ENCODE results near the gene UNC80. TPM values are rescaled to one million over a fixed set of nuclear protein-coding genes. Genes with fewer than 3 reads are reported as not detected.

Gene UNC80
- total RNA-seq, 2 donors from 2014 or later: not detected

- Mint-ChIP-seq H3K4me3 (no peak overlapping the region), H3K9me3 (no peaks in the 10 kb centered on the region)
These were observed 199.1 kb downstream of the UNC80 start for GRCh38 chr2:209970711-209971110.

GRCh38 chr2:209973328-209973727 lies 201.7 kb downstream of the UNC80 start:
- no peak overlapping the region for H3K27ac Mint-ChIP-seq
- DNase-seq (no peak), ATAC-seq (replicated peaks in 1 of 2) (no peak)
- H3K27me3 Mint-ChIP-seq (ENCODE audit: low read depth): peaks cover 5% of the 10 kb centered on the region
- no peaks in the 10 kb centered on the region for H3K36me3 Mint-ChIP-seq (ENCODE audit: insufficient read depth in 2 of 2)
- H3K9me3 Mint-ChIP-seq: no peaks in the 10 kb centered on the region
- H3K4me1 Mint-ChIP-seq (ENCODE audit: low read depth): no peaks in the 10 kb centered on the region
- H3K4me3 Mint-ChIP-seq: no peak overlapping the region

More at GRCh38 chr2:209970711-209971110, 199.1 kb downstream of the UNC80 start:
- Mint-ChIP-seq H3K27ac (no peak overlapping the region), H3K27me3 (ENCODE audit: low read depth) (peaks cover 5% of the 10 kb centered on the region), H3K4me1 (ENCODE audit: low read depth) (no peaks in the 10 kb centered on the region), H3K36me3 (ENCODE audit: insufficient read depth in 2 of 2) (no peaks in the 10 kb centered on the region)
- DNase-seq (no peak), ATAC-seq (replicated peaks in 1 of 2) (no peak)

DNA sequence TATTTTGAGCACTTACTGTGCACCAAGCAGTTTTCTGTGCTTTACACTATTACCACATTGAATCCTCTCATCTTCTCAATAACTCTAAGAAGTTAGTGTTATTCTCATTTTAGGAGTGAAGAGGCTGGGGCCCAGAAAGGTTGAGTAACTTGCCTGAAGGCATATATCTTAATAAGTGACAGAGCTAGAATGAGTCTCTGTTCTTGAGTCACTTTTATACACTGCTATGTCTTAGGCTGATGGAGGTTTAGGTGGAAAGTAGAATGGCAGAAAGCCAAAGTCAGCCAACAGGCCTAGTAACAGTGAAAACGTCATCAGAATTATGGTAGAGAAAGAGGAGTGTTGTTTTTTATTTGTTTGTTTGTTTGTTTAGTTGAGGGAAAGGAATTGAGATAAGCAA lies 202.9 kb downstream of the UNC80 start:
- Mint-ChIP-seq H3K4me3 (no peak overlapping the region), H3K4me1 (ENCODE audit: low read depth) (no peaks in the 10 kb centered on the region), H3K9me3 (no peaks in the 10 kb centered on the region), H3K27ac (no peak overlapping the region), H3K36me3 (ENCODE audit: insufficient read depth in 2 of 2) (no peaks in the 10 kb centered on the region), H3K27me3 (ENCODE audit: low read depth) (peaks cover 5% of the 10 kb centered on the region)
- no peak for DNase-seq
- peak in 1 of 2 donors; percentile 38 for ATAC-seq (replicated peaks in 1 of 2)

DNA sequence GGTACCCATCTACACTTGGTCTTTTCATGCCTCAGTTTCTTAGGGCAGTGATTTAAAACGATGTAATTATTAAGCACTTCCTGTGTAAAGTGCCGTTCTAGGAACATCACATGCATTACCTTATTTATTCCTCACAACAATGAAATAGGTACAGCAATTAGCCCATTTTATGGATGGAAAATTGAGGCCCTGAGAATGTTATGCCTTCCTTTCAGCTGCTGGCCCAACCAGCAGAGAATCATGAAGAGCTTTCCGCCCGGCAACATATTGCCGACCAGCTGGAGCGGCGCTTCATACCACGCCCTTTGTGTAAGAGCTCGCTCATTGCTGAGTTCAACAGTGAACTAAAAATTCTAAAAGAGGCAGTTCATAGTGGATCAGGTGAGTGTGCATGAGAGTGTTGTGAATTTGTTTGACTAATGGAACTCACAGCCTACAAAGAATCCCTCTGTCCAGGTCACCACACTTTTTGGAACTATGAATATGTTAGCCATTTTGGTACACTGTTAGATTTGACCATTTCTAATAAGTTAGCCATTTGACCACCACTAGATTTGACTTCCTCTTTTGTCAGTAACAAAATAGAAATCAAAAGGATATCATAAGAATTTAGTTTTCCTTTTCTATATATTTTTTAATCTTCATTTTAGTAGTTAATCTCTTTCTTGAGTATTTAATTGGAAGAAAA lies 205.2 kb downstream of the UNC80 start:
- Mint-ChIP-seq H3K4me3 (no peak overlapping the region), H3K36me3 (ENCODE audit: insufficient read depth in 2 of 2) (no peaks in the 10 kb centered on the region), H3K27me3 (ENCODE audit: low read depth) (peaks cover 5% of the 10 kb centered on the region), H3K27ac (no peak overlapping the region), H3K9me3 (no peaks in the 10 kb centered on the region), H3K4me1 (ENCODE audit: low read depth) (no peaks in the 10 kb centered on the region)
- DNase-seq (no peak), ATAC-seq (replicated peaks in 1 of 2) (no peak)

- H3K27me3 Mint-ChIP-seq (ENCODE audit: low read depth): peaks cover 10% of the 10 kb centered on the region
- no peak overlapping the region for H3K27ac Mint-ChIP-seq
- no peaks in the 10 kb centered on the region for H3K9me3 Mint-ChIP-seq
- DNase-seq: no peak
- no peaks in the 10 kb centered on the region for H3K4me1 Mint-ChIP-seq (ENCODE audit: low read depth)
- H3K36me3 Mint-ChIP-seq (ENCODE audit: insufficient read depth in 2 of 2): no peaks in the 10 kb centered on the region
- H3K4me3 Mint-ChIP-seq: no peak overlapping the region
- ATAC-seq (replicated peaks in 1 of 2): no peak
These were observed 206.0 kb downstream of the UNC80 start for GRCh38 chr2:209977386-209978239.

- Mint-ChIP-seq H3K4me1 (ENCODE audit: low read depth) (no peaks in the 10 kb centered on the region), H3K27me3 (ENCODE audit: low read depth) (peaks cover 5% of the 10 kb centered on the region), H3K27ac (no peak overlapping the region), H3K36me3 (ENCODE audit: insufficient read depth in 2 of 2) (no peaks in the 10 kb centered on the region), H3K4me3 (no peak overlapping the region), H3K9me3 (no peaks in the 10 kb centered on the region)
- ATAC-seq (replicated peaks in 1 of 2): no peak
- DNase-seq: no peak
These were observed 212.7 kb downstream of the UNC80 start for GRCh38 chr2:209984291-209984690.

GRCh38 chr2:209985874-209986273 lies 214.2 kb downstream of the UNC80 start:
- H3K27ac Mint-ChIP-seq: no peak overlapping the region
- peaks cover 5% of the 10 kb centered on the region for H3K27me3 Mint-ChIP-seq (ENCODE audit: low read depth)
- no peaks in the 10 kb centered on the region for H3K4me1 Mint-ChIP-seq (ENCODE audit: low read depth)
- H3K4me3 Mint-ChIP-seq: no peak overlapping the region
- DNase-seq: no peak
- ATAC-seq (replicated peaks in 1 of 2): no peak
- H3K9me3 Mint-ChIP-seq: no peaks in the 10 kb centered on the region
- no peaks in the 10 kb centered on the region for H3K36me3 Mint-ChIP-seq (ENCODE audit: insufficient read depth in 2 of 2)

GRCh38 chr2:209986415-209986814 lies 214.8 kb downstream of the UNC80 start:
- ATAC-seq (replicated peaks in 1 of 2): peak in 1 of 2 donors; percentile 35
- H3K4me3 Mint-ChIP-seq: no peak overlapping the region
- H3K27me3 Mint-ChIP-seq (ENCODE audit: low read depth): peaks cover 5% of the 10 kb centered on the region
- no peaks in the 10 kb centered on the region for H3K4me1 Mint-ChIP-seq (ENCODE audit: low read depth)
- H3K36me3 Mint-ChIP-seq (ENCODE audit: insufficient read depth in 2 of 2): no peaks in the 10 kb centered on the region
- no peaks in the 10 kb centered on the region for H3K9me3 Mint-ChIP-seq
- no peak overlapping the region for H3K27ac Mint-ChIP-seq
- DNase-seq: no peak

GRCh38 chr2:209988010-209988409 lies 216.4 kb downstream of the UNC80 start:
- Mint-ChIP-seq H3K9me3 (no peaks in the 10 kb centered on the region), H3K4me1 (ENCODE audit: low read depth) (no peaks in the 10 kb centered on the region), H3K27ac (no peak overlapping the region), H3K27me3 (ENCODE audit: low read depth) (no peaks in the 10 kb centered on the region), H3K36me3 (ENCODE audit: insufficient read depth in 2 of 2) (no peaks in the 10 kb centered on the region), H3K4me3 (no peak overlapping the region)
- no peak for DNase-seq
- ATAC-seq (replicated peaks in 1 of 2): peak in 1 of 2 donors; percentile 27

DNA sequence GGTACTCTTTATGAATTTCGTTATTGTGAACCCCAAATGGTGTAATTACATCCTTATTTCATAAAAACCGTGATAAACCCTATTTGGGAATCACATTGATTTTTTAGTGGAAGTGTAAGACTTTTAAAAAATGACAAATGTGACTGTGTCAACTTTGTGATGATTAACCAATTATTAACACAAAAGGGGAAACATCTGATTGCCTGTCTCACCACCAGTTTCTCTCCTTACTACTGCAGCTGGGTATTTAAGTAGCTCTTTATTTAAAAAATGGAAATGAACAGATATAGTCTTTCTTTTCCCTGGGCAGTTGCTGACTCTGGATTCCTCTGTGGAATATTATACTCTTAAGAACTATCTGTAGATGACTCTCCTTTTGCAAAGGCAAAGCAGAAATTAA lies 219.2 kb downstream of the UNC80 start:
- Mint-ChIP-seq H3K4me3 (no peak overlapping the region), H3K27ac (no peak overlapping the region), H3K27me3 (ENCODE audit: low read depth) (no peaks in the 10 kb centered on the region), H3K4me1 (ENCODE audit: low read depth) (no peaks in the 10 kb centered on the region), H3K36me3 (ENCODE audit: insufficient read depth in 2 of 2) (no peaks in the 10 kb centered on the region), H3K9me3 (no peaks in the 10 kb centered on the region)
- DNase-seq (no peak), ATAC-seq (replicated peaks in 1 of 2) (no peak)

DNA sequence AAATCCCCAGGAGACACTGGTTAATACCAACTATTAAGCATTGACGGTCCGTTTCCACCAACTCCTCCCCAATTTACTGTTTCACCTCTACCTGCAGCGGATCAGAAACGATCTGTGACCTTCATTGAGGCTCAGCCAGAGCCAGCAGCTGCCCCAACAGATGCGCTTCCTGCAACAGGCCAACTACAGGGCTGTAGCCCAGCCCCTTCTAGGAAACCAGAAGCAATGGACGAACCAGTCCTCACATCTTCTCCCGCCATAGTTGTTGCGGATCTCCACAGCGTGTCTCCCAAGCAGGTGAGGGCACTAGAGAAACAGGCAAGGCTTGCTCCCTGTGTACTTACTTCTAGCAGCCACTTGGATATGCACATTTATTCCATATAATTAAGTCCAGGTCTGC lies 222.3 kb downstream of the UNC80 start:
- Mint-ChIP-seq H3K36me3 (ENCODE audit: insufficient read depth in 2 of 2) (no peaks in the 10 kb centered on the region), H3K4me3 (no peak overlapping the region), H3K4me1 (ENCODE audit: low read depth) (no peaks in the 10 kb centered on the region), H3K27ac (no peak overlapping the region), H3K9me3 (no peaks in the 10 kb centered on the region), H3K27me3 (ENCODE audit: low read depth) (no peaks in the 10 kb centered on the region)
- DNase-seq (no peak), ATAC-seq (replicated peaks in 1 of 2) (no peak)

DNA sequence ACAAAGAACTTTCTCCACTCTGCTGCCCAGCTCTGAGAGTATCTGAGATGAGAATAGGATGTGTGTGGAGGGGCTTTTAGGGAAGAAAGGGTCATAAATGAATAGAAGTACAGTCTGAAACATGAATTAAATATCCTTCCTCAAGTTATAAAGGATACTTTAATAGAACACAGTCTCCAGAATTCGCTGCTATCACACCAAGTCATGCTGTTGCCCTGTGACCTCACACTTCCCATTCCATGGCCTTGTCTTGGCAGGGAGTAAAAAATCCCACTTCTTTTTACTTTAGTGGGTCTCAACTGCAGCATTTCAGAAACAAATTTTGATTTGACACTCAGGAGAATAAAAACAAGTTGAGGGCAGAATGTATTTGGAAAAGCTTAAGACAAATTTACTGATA lies 227.0 kb downstream of the UNC80 start:
- peaks cover 11% of the 10 kb centered on the region for H3K4me1 Mint-ChIP-seq (ENCODE audit: low read depth)
- H3K4me3 Mint-ChIP-seq: no peak overlapping the region
- no peaks in the 10 kb centered on the region for H3K27me3 Mint-ChIP-seq (ENCODE audit: low read depth)
- H3K27ac Mint-ChIP-seq: no peak overlapping the region
- H3K36me3 Mint-ChIP-seq (ENCODE audit: insufficient read depth in 2 of 2): peaks cover 0 to 2% of the 10 kb centered on the region in 2 donors
- DNase-seq (no peak), ATAC-seq (replicated peaks in 1 of 2) (no peak)
- no peaks in the 10 kb centered on the region for H3K9me3 Mint-ChIP-seq

DNA sequence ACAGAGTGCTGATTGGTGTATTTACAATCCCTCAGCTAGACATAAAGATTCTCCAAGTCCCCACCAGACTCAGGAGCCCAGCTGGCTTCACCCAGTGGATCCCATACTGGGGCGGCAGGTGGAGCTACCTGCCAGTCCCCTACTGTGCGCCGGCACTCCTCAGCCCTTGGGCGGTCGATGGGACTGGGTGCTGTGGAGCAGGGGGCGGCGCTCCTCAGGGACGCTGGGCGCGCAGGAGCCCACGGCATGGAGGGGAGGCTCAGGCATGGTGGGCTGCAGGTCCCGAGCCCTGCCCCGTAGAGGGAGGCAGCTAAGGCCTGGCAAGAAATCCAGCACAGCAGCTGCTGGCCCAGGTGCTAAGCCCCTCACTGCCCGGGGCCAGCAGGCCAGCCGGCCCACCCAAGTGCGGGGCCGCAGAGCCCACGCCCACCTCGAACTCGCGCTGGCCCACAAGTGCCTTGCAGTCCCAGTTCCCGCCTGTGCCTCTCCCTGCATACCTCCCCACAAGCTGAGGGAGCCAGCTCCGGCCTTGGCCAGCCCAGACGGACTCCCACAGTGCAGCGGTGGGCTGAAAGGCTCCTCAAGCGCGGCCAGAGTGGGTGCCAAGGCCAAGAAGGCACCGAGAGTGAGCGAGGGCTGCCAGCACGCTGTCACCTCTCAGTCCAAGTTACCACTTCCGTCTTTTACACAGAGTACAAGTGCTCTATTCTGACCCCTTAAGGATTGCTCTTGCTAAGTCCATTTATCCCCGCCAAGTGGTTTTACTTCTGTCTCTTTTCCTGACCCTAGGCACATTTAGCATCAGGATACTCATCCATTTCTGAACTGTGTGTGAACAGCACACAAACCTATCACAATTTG lies 229.1 kb downstream of the UNC80 start:
- no peak for DNase-seq
- Mint-ChIP-seq H3K27me3 (ENCODE audit: low read depth) (no peaks in the 10 kb centered on the region), H3K36me3 (ENCODE audit: insufficient read depth in 2 of 2) (peaks cover 2 to 9% of the 10 kb centered on the region in 2 donors), H3K4me1 (ENCODE audit: low read depth) (peaks cover 32% of the 10 kb centered on the region), H3K27ac (no peak overlapping the region), H3K4me3 (no peak overlapping the region), H3K9me3 (no peaks in the 10 kb centered on the region)
- ATAC-seq (replicated peaks in 1 of 2): no peak

Data from activated T-cell treated with anti-CD3 and anti-CD28 coated beads, Interleukin-2, amount 50 U/mL, for 72 hours (primary cell).